ENCODE measurements around the gene PAK2. TPM values are rescaled to one million over a fixed set of nuclear protein-coding genes. Genes with fewer than 3 reads are reported as not detected.

The PAK2 gene
- total and polyA plus RNA-seq, 9 of the 15 experiments (the other 6 are each of a cell fraction or from before 2014, with no cell fraction given), result 13.2 to 72.4 (median 35.7) TPM

- TF ChIP-seq, protein P1, sequence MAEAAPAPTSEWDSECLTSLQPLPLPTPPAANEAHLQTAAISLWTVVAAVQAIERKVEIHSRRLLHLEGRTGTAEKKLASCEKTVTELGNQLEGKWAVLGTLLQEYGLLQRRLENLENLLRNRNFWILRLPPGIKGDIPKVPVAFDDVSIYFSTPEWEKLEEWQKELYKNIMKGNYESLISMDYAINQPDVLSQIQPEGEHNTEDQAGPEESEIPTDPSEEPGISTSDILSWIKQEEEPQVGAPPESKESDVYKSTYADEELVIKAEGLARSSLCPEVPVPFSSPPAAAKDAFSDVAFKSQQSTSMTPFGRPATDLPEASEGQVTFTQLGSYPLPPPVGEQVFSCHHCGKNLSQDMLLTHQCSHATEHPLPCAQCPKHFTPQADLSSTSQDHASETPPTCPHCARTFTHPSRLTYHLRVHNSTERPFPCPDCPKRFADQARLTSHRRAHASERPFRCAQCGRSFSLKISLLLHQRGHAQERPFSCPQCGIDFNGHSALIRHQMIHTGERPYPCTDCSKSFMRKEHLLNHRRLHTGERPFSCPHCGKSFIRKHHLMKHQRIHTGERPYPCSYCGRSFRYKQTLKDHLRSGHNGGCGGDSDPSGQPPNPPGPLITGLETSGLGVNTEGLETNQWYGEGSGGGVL (CRISPR knock-in tag; IDR thresholded peaks at IDR 0.05), result no peak
- TF ChIP-seq ELK3 (CRISPR knock-in tag; IDR thresholded peaks at IDR 0.05) (no peak; the same call in 1 of the 2 replicates), ZNF232 (CRISPR knock-in tag; IDR thresholded peaks at IDR 0.05) (no peak), ZNF277 (CRISPR knock-in tag; IDR thresholded peaks at IDR 0.05; ENCODE audit: borderline replicate concordance) (no peak), THRAP3 (IDR thresholded peaks at IDR 0.05; ENCODE audit: borderline replicate concordance) (no peak), MTF1 (CRISPR knock-in tag; IDR thresholded peaks at IDR 0.05; ENCODE audit: borderline replicate concordance) (no peak), CBFB (CRISPR knock-in tag; IDR thresholded peaks at IDR 0.05) (no peak), CEBPG (CRISPR knock-in tag; IDR thresholded peaks at IDR 0.05) (no peak), CEBPG (tag; conservative IDR thresholded peaks at IDR 0.05 in 1 of 2, IDR thresholded peaks at IDR 0.05 in 1 of 2) (no peak), HNRNPK (IDR thresholded peaks at IDR 0.05; ENCODE audit: low read depth, low read length, poor library complexity, severe bottlenecking) (peak; percentile 80), BACH1 (tag; IDR thresholded peaks at IDR 0.05) (no peak), PRDM10 (IDR thresholded peaks at IDR 0.05; ENCODE audit: partially characterized antibody) (peak; percentile 79), ZNF695 (CRISPR knock-in tag; IDR thresholded peaks at IDR 0.05) (no peak), RBM22 (IDR thresholded peaks at IDR 0.05; ENCODE audit: low read depth, low read length, poor library complexity, severe bottlenecking) (no peak)
- TF ChIP-seq, protein P2, sequence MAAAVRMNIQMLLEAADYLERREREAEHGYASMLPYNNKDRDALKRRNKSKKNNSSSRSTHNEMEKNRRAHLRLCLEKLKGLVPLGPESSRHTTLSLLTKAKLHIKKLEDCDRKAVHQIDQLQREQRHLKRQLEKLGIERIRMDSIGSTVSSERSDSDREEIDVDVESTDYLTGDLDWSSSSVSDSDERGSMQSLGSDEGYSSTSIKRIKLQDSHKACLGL (CRISPR knock-in tag; IDR thresholded peaks at IDR 0.05; ENCODE audit: borderline replicate concordance, poor library complexity, severe bottlenecking), result no peak
- TF ChIP-seq, protein P3, sequence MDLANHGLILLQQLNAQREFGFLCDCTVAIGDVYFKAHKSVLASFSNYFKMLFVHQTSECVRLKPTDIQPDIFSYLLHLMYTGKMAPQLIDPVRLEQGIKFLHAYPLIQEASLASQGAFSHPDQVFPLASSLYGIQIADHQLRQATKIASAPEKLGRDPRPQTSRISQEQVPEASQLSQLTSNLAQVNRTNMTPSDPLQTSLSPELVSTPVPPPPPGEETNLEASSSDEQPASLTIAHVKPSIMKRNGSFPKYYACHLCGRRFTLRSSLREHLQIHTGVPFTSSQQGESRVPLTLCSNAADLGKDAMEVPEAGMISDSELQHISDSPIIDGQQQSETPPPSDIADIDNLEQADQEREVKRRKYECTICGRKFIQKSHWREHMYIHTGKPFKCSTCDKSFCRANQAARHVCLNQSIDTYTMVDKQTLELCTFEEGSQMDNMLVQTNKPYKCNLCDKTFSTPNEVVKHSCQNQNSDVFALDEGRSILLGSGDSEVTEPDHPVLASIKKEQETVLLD (IDR thresholded peaks at IDR 0.05), result peak; percentile 69
Measured at GRCh38 chr3:196711838-196712513, 27.7 kb upstream of the PAK2 start, which contains the start of the genes CEP19 and PIGX (continued).
